Cardiac muscle cell (in vitro differentiated cells and primary cell): Measurements from ENCODE around the gene GOLGA2. TPM values are rescaled to one million over a fixed set of nuclear protein-coding genes. Genes with fewer than 3 reads are reported as not detected.

Experiments
- DNase-seq, 2 donors: peaks; one replicate each; pipeline versions ENCODE4 v3.0.0 to v3.0.0-alpha.2; 2010 to 2017; ENCODE audit warnings: low read depth in 1 of 2, low spot score in 1 of 2
- H3K27ac ChIP-seq: fragments of 200-600 bp; sonication (generic); 2 replicates; pipeline ENCODE4 v1.5.1; 2016
- H3K27me3 ChIP-seq: fragments of 200-600 bp; sonication (generic); 2 replicates; pipeline ENCODE4 v1.6.0; 2016; ENCODE audit warnings: control low read depth
- H3K36me3 ChIP-seq: fragments of 200-600 bp; sonication (generic); 2 replicates; pipeline ENCODE4 v1.5.1; 2016; ENCODE audit warnings: control low read depth
- H3K4me1 ChIP-seq: fragments of 200-600 bp; sonication (generic); 2 replicates; pipeline ENCODE4 v1.8.1; 2017; ENCODE audit warnings: low read depth, mild to moderate bottlenecking, mixed run types
- H3K4me3 ChIP-seq: fragments of 200-600 bp; sonication (generic); 2 replicates; pipeline ENCODE4 v1.5.1; 2016; ENCODE audit warnings: mild to moderate bottlenecking
- H3K9me3 ChIP-seq: fragments of 200-600 bp; sonication (generic); 2 replicates; pipeline ENCODE4 v1.5.1; 2017; ENCODE audit warnings: low read depth, mild to moderate bottlenecking, control low read depth
- polyA plus RNA-seq: library from polyadenylated mRNA; unstranded; fragments of >200 nt; fragmentation: Nextera tagmentation; extraction: Ambion mirVana; gene quantifications from 2 replicates; pipeline ENCODE4 v1.2.1, GENCODE V29; 2016
- total RNA-seq: library from RNA; depleted of rRNA; stranded (reverse); fragments of >200 nt; gene quantifications from 2 replicates; pipeline ENCODE4 v1.2.3, GENCODE V29; 2016
- TF ChIP-seq, protein P1 (sequence below): IDR thresholded peaks from 2 replicates; pipeline ENCODE4 v1.5.1; 2012; ENCODE audit warnings: low read depth, mild to moderate bottlenecking, low read length

The GOLGA2 gene
- total and polyA plus RNA-seq, 2 experiments from 2014 or later: 32.0 to 95.3 TPM

DNA sequence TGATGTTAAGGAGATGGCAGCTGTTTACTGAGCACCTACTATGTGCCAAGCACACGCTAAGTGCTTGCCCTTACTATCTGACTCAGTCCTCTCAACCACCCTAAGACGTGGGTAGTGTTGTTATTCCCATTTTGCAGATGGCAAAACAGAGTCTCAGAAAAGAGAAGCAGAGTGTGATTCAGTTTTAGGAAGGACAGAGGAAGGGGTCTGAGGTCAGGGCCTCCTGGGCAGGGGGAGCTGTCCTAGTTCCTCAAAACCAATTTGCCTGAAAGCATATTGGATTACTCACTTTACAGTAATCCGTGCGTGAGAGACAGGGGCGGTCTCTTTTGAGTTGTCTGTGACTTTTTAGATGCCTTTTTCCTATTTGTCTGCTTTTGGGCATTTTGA lies 49.4 kb downstream of the GOLGA2 start:
- TF ChIP-seq, protein P1, sequence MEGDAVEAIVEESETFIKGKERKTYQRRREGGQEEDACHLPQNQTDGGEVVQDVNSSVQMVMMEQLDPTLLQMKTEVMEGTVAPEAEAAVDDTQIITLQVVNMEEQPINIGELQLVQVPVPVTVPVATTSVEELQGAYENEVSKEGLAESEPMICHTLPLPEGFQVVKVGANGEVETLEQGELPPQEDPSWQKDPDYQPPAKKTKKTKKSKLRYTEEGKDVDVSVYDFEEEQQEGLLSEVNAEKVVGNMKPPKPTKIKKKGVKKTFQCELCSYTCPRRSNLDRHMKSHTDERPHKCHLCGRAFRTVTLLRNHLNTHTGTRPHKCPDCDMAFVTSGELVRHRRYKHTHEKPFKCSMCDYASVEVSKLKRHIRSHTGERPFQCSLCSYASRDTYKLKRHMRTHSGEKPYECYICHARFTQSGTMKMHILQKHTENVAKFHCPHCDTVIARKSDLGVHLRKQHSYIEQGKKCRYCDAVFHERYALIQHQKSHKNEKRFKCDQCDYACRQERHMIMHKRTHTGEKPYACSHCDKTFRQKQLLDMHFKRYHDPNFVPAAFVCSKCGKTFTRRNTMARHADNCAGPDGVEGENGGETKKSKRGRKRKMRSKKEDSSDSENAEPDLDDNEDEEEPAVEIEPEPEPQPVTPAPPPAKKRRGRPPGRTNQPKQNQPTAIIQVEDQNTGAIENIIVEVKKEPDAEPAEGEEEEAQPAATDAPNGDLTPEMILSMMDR: no peak
- DNase-seq: no peak
- Histone ChIP-seq H3K9me3 (no peaks in the 10 kb centered on the region), H3K27ac (no peak overlapping the region), H3K4me1 (no peaks in the 10 kb centered on the region), H3K27me3 (no peaks in the 10 kb centered on the region), H3K36me3 (no peaks in the 10 kb centered on the region), H3K4me3 (no peak overlapping the region)

DNA sequence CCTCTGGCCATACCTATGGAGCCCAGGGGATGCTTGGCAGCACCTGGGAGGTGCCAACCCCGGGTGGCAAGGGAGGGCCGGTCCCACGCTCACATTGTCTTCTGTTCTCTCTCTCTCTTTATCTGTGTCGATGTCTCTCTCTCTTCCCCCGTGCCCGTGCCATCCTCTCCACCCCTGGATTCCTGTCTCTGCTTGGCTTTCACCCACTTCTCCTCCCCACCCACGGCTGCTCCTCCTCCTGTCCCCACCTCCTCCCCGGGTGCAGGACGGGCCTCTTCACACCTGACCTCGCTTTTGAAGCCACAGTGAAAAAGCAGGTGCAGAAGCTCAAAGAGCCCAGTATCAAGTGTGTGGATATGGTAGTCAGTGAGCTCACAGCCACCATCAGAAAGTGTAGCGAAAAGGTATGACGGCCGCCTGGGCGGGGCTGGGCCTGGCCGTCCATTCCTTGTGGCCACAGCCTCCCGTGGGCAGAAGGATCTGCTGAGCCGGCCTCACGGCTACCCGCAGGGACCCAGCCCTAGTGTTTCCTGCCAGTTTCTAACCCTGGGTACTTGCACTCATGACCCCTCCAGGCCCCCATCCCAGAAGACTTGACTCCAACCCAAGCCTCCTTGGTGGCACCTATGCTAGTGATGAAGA lies 49.9 kb downstream of the GOLGA2 start:
- H3K27me3 ChIP-seq: no peaks in the 10 kb centered on the region
- TF ChIP-seq, protein P1: no peak
- no peak overlapping the region for H3K27ac ChIP-seq
- H3K36me3 ChIP-seq: no peaks in the 10 kb centered on the region
- no peaks in the 10 kb centered on the region for H3K9me3 ChIP-seq
- H3K4me1 ChIP-seq: no peaks in the 10 kb centered on the region
- DNase-seq: no peak
- no peak overlapping the region for H3K4me3 ChIP-seq

DNA sequence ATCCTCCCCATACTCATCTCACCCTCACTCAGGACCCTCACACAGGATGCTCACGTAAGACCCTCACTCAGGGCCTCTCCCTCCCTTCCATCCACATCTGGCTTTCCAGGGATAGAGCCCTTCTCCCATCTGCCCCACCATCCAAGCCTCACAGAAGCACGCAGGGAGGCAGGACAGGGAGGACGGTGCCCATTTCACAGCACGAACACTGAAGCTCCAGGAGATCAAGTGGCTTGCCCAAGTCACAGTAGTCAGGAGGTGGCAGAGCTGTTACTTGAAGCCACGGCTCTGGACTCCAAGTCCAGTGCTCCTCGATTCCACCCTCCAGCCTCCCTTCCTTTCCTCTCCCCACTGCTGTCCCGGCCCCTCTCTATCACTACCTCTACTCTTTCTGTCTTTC lies 50.9 kb downstream of the GOLGA2 start:
- TF ChIP-seq, protein P1: no peak
- no peaks in the 10 kb centered on the region for H3K36me3 ChIP-seq

DNA sequence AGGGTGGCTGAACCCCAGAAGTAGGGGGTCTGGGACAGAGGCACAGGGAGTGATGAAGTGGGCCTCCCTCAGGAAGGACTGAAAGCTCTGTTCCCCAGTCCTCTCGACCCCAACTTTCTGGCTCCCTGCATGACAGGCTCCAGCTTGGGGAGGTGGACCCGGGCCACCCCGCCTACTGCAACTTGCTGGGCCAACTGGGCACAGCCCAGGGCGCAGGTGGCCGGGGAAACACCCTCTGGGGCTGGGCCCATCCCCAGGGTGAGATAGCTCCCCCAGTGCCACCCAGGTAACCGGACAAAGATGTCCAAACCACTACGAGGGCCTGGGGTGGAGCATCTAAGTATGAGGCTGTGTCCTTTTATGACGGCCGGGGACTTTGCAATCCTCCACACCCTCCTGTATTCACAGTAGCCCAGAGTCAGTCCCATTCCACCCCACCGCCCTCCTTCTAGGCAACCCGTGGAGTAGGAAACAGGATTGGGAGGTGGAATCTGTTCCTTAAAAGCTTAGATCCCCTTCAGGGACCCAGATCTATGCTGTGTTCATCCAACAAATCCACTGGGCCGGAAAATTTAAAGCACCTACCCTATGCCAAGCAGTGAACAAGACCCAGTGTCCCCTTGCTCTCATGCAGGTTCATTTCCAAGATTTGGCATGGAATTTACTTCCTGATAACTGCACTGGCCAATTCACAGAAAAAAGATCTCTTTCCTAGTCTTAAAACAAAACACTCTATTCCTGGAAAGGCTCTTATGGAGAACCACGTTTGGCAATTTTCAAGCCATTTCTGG lies 52.7 kb downstream of the GOLGA2 start:
- Histone ChIP-seq H3K27me3 (no peaks in the 10 kb centered on the region), H3K4me1 (no peaks in the 10 kb centered on the region), H3K9me3 (no peaks in the 10 kb centered on the region), H3K27ac (no peak overlapping the region), H3K4me3 (no peak overlapping the region), H3K36me3 (no peaks in the 10 kb centered on the region)
- TF ChIP-seq, protein P1: no peak
- no peak for DNase-seq

More for the DNA sequence above, 50.9 kb downstream of the GOLGA2 start:
- H3K4me3 ChIP-seq: no peak overlapping the region
- DNase-seq: no peak
- no peaks in the 10 kb centered on the region for H3K4me1 ChIP-seq
- no peak overlapping the region for H3K27ac ChIP-seq
- no peaks in the 10 kb centered on the region for H3K9me3 ChIP-seq
- H3K27me3 ChIP-seq: no peaks in the 10 kb centered on the region

DNA sequence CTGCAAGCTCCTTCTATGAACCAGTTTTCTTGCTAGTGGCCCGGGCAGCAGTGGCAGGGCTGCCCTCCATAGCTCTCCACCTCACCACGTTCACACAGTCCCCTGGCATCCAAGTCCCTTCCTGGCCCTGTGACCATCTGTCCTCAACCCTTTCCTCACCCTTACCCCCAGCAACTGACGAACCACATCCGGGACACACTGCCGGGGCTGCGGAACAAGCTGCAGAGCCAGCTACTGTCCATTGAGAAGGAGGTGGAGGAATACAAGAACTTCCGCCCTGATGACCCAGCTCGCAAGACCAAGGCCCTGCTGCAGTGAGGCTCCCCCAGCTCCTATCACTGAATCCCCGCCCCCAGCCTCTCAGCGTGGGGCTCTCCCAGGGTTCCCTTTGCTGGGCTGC lies 53.8 kb downstream of the GOLGA2 start:
- Histone ChIP-seq H3K27me3 (no peaks in the 10 kb centered on the region), H3K4me1 (no peaks in the 10 kb centered on the region), H3K36me3 (no peaks in the 10 kb centered on the region), H3K9me3 (no peaks in the 10 kb centered on the region), H3K27ac (no peak overlapping the region), H3K4me3 (no peak overlapping the region)
- no peak for DNase-seq
- TF ChIP-seq, protein P1: no peak
